OCI-LY7 (cell line): ENCODE measurements around the gene UNC50. TPM values are rescaled to one million over a fixed set of nuclear protein-coding genes. Genes with fewer than 3 reads are reported as not detected.

Source experiments
- BruUV-seq: library from RNA; stranded (reverse); fragments of 400-500 nt; replicated peaks from 2 replicates; lab custom pipeline; 2021; lab: Mats Ljungman, UMichigan
- CTCF ChIA-PET: fragments of 300-600 bp; sonication (Branson Sonifier 250); formaldehyde crosslinking; loops from one replicate; lab custom pipeline; 2022; ENCODE audit warnings: antibody characterized with exemption; ENCODE audit not compliant: unreplicated experiment; lab: Charles Lee
- POLR2A ChIA-PET: fragments of 300-600 bp; sonication (Branson Sonifier 250); formaldehyde crosslinking; loops from one replicate; lab custom pipeline; 2022; ENCODE audit warnings: antibody characterized with exemption; lab: Charles Lee
- DNase-seq: peaks from one replicate; pipeline ENCODE4 v3.0.0-alpha.2; 2015; ENCODE audit warnings: low spot score
- H2AFZ ChIP-seq: fragments of 200-600 bp; sonication (generic), shearing (Covaris generic); 2 replicates; pipeline ENCODE4 v1.6.1; 2014; ENCODE audit warnings: mild to moderate bottlenecking, antibody characterized with exemption, low read length, moderate library complexity
- H3K27ac ChIP-seq: fragments of 200-600 bp; sonication (generic); 2 replicates; pipeline ENCODE4 v1.5.1; 2014; ENCODE audit warnings: mixed run types, low read depth, mild to moderate bottlenecking, moderate library complexity, low read length, inconsistent platforms; ENCODE audit not compliant: poor library complexity, severe bottlenecking
- H3K36me3 ChIP-seq: fragments of 200-600 bp; sonication (generic); 2 replicates; pipeline ENCODE4 v1.6.1; 2014; ENCODE audit warnings: mild to moderate bottlenecking, antibody characterized with exemption, low read length, moderate library complexity, mixed read lengths; ENCODE audit not compliant: insufficient read depth
- H3K4me1 ChIP-seq: fragments of 200-600 bp; sonication (generic); 2 replicates; pipeline ENCODE4 v1.5.1; 2014; ENCODE audit warnings: mild to moderate bottlenecking, low read length; ENCODE audit not compliant: insufficient read depth, poor library complexity, severe bottlenecking
- H3K4me2 ChIP-seq: fragments of 200-600 bp; sonication (generic); 2 replicates; pipeline ENCODE4 v1.6.1; 2014; ENCODE audit warnings: mild to moderate bottlenecking, low read length
- H3K4me3 ChIP-seq: fragments of 200-600 bp; sonication (generic); 2 replicates; pipeline ENCODE4 v1.5.1; 2014; ENCODE audit warnings: mild to moderate bottlenecking, low read depth, low read length; ENCODE audit not compliant: poor library complexity, severe bottlenecking
- H3K79me2 ChIP-seq: fragments of 200-600 bp; sonication (generic); 2 replicates; pipeline ENCODE4 v1.6.1; 2016; ENCODE audit warnings: low read depth, mild to moderate bottlenecking, low read length, moderate library complexity, mixed read lengths; ENCODE audit not compliant: insufficient read depth
- H3K9me2 ChIP-seq: fragments of 200-600 bp; sonication (generic); 2 replicates; pipeline ENCODE4 v1.6.1; 2016; ENCODE audit warnings: mild to moderate bottlenecking, low read length, mixed read lengths; ENCODE audit not compliant: insufficient read depth
- H3K9me3 ChIP-seq: fragments of 200-600 bp; sonication (generic); 2 replicates; pipeline ENCODE4 v1.6.1; 2014; ENCODE audit warnings: mild to moderate bottlenecking, mixed run types, low read length, mixed read lengths
- H4K20me1 ChIP-seq: fragments of 200-600 bp; sonication (generic); 2 replicates; pipeline ENCODE4 v1.6.1; 2014; ENCODE audit warnings: mild to moderate bottlenecking, antibody characterized with exemption, low read length, moderate library complexity, mixed read lengths; ENCODE audit not compliant: insufficient read depth
- EZH2phosphoT487 ChIP-seq: fragments of 200-600 bp; sonication (generic); IDR thresholded peaks from 2 replicates; pipeline ENCODE4 v1.6.1; 2018; ENCODE audit warnings: low read depth, borderline replicate concordance, mild to moderate bottlenecking, mixed run types, antibody characterized with exemption, low read length, moderate library complexity, mixed read lengths
- intact Hi-C: fragments of 100-400 bp; cut with micrococcal nuclease; formaldehyde crosslinking; loops from one replicate; pipeline ENCODE4 v1.10.0; 2022; ENCODE audit not compliant: unreplicated experiment
- total RNA-seq, 2 experiments: library from RNA; depleted of rRNA in 1 of 2; stranded (reverse); fragments of >200 nt in 1 of 2; shearing (Covaris generic) in 1 of 2; gene quantifications; 2 replicates each; pipeline ENCODE4 v1.2.3, GENCODE V29; 2014 to 2022
- TF ChIP-seq, protein P1 (sequence below): fragments of 200-600 bp; sonication (generic); conservative IDR thresholded peaks from 2 replicates; pipeline ENCODE4 v1.5.1; 2014; ENCODE audit warnings: mild to moderate bottlenecking, antibody characterized with exemption, low read length, moderate library complexity, mixed read lengths

The UNC50 gene
- total RNA-seq, 2 experiments from 2014 or later = 24.4 to 33.3 TPM

DNA sequence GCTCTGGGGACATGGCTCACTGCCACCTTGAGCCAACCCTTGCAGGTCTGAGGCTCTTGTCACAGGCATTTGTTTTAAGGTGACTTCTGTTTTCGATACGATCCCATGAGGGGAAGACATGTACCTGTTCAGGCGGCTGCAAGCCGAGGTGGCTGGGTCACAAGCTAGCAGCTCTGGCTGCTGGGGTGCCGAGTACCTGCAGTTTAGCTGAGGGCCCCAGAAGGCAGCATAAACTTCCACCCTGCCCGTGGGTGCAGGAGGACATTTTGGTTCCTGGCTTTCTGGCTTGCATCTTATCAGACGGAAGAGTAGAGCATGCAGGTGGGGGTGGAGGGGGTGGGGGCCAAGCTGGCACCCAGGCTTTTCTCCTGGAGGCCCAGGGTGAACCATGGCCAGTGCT is 28.5 kb upstream of the UNC50 start:
- no peak overlapping the region for H3K27ac ChIP-seq
- DNase-seq = no peak
- H4K20me1 ChIP-seq = no peaks in the 10 kb centered on the region
- POLR2A ChIA-PET = interaction anchor here (0.5 kb wide), 1 partner anchor 76 kb away, joined by 3 read pairs; no protein-coding TSS in a partner anchor
- TF ChIP-seq, protein P1, sequence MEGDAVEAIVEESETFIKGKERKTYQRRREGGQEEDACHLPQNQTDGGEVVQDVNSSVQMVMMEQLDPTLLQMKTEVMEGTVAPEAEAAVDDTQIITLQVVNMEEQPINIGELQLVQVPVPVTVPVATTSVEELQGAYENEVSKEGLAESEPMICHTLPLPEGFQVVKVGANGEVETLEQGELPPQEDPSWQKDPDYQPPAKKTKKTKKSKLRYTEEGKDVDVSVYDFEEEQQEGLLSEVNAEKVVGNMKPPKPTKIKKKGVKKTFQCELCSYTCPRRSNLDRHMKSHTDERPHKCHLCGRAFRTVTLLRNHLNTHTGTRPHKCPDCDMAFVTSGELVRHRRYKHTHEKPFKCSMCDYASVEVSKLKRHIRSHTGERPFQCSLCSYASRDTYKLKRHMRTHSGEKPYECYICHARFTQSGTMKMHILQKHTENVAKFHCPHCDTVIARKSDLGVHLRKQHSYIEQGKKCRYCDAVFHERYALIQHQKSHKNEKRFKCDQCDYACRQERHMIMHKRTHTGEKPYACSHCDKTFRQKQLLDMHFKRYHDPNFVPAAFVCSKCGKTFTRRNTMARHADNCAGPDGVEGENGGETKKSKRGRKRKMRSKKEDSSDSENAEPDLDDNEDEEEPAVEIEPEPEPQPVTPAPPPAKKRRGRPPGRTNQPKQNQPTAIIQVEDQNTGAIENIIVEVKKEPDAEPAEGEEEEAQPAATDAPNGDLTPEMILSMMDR = no peak
- no peak for TF ChIP-seq EZH2phosphoT487
- H3K79me2 ChIP-seq = no peaks in the 10 kb centered on the region
- H3K36me3 ChIP-seq = peaks cover 5% of the 10 kb centered on the region; the same call in 1 of the 2 replicates
- H3K4me3 ChIP-seq = no peak overlapping the region
- CTCF ChIA-PET = interaction anchor here (1.3 kb wide), 1 partner anchor 11 kb away, joined by 3 read pairs; no protein-coding TSS in a partner anchor
- no TSS peak for BruUV-seq
- H3K4me1 ChIP-seq = peaks cover 9% of the 10 kb centered on the region
- H3K9me3 ChIP-seq = no peaks in the 10 kb centered on the region
- H3K9me2 ChIP-seq = no peaks in the 10 kb centered on the region
- H2AFZ ChIP-seq = no peak overlapping the region
- intact Hi-C loops = no loop called here
- no peak overlapping the region for H3K4me2 ChIP-seq

DNA sequence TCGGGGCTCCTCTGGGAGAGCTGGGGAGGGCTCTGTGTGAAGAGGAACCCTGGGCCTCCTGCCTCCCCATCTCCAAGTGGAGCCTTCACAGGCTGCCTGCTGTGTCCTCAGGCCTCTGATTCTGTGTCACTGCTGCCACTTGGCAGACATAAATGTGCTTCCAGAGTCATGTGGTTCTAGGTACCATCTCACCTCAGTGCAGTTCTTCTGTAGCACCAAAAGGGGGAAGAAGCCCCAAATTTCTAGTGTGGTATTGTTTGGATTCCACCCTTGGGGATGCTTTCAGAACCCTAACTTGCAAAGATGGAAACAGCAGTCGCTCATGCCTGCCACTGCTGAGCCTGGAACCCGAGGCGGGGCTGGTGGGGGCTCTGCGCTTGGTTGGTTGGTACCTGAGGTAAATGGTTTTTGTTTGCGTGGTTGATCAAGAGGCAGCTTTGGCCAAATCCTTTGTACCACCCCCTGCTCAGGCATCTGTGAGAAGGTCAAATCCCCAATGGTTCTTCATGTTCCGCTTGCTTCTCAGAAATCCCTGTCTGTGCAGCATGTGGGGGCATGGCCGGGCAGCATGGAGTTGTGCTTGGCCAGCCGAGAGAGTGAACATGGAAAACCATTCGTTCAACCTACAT is 27.6 kb upstream of the UNC50 start:
- Histone ChIP-seq H3K4me2 (0 out of 2 replicates have a peak overlapping the region, but pooled peaks have one; percentile 10), H3K27ac (no peak overlapping the region), H3K4me3 (no peak overlapping the region), H3K79me2 (no peaks in the 10 kb centered on the region), H3K9me2 (no peaks in the 10 kb centered on the region), H3K9me3 (no peaks in the 10 kb centered on the region), H3K36me3 (peaks cover 5% of the 10 kb centered on the region; the same call in 1 of the 2 replicates), H3K4me1 (peaks cover 9% of the 10 kb centered on the region), H2AFZ (no peak overlapping the region), H4K20me1 (no peaks in the 10 kb centered on the region)
- CTCF ChIA-PET = no interaction called here
- no peak for TF ChIP-seq EZH2phosphoT487
- TF ChIP-seq, protein P1 = peak; percentile 22; the same call in 1 of the 2 replicates
- intact Hi-C loops = no loop called here
- no TSS peak for BruUV-seq
- no peak for DNase-seq
- POLR2A ChIA-PET = interaction anchor here (0.6 kb wide), 1 partner anchor 150 kb away, joined by 3 read pairs; no protein-coding TSS in a partner anchor

DNA sequence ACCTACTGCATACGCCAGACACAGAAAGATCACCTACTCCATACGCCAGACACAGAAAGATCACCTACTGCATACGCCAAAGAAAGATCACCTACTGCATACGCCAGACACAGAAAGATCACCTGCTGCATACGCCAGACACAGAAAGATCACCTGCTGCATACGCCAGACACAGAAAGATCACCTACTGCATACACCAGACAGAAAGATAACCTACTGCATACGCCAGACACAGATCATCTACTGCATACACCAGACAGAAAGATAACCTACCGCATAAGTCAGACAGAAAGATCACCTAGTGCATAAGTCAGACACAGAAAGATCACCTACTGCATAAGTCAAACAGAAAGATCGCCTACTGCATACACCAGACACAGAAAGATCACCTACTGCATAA is 25.9 kb upstream of the UNC50 start:
- intact Hi-C loops = no loop called here
- ChIA-PET POLR2A (no interaction called here), CTCF (no interaction called here)
- BruUV-seq = no TSS peak
- H3K4me3 ChIP-seq = no peak overlapping the region
- H3K79me2 ChIP-seq = no peaks in the 10 kb centered on the region
- H2AFZ ChIP-seq = no peak overlapping the region
- H3K27ac ChIP-seq = no peak overlapping the region
- H3K4me1 ChIP-seq = peaks cover 9% of the 10 kb centered on the region
- no peaks in the 10 kb centered on the region for H4K20me1 ChIP-seq
- no peak for TF ChIP-seq EZH2phosphoT487
- H3K9me3 ChIP-seq = no peaks in the 10 kb centered on the region
- H3K36me3 ChIP-seq = peaks cover 5% of the 10 kb centered on the region; the same call in 1 of the 2 replicates
- no peak overlapping the region for H3K4me2 ChIP-seq
- no peak for DNase-seq
- H3K9me2 ChIP-seq = no peaks in the 10 kb centered on the region
